HepG2 (cell line): Measurements from ENCODE around the gene EML2. TPM values are rescaled to one million over a fixed set of nuclear protein-coding genes. Genes with fewer than 3 reads are reported as not detected.

Experiments used
- GTF3A ChIP-seq: sonication (generic); formaldehyde crosslinking; conservative IDR thresholded peaks from 2 replicates; pipeline ENCODE4 v1.4.0; 2020; ENCODE audit warnings: mild to moderate bottlenecking, missing genetic modification reagents
- HMG20B ChIP-seq: conservative IDR thresholded peaks from 2 replicates; pipeline ENCODE4 v1.6.1; 2016; ENCODE audit warnings: missing genetic modification reagents, missing compliant biosample characterization
- HNRNPUL1 ChIP-seq: fragments of 200-400 bp; formaldehyde crosslinking; IDR thresholded peaks from 2 replicates; pipeline ENCODE4 v1.6.1; 2017; ENCODE audit warnings: low read depth, mild to moderate bottlenecking, low read length, moderate library complexity
- IRF9 ChIP-seq: sonication (generic); formaldehyde crosslinking; IDR thresholded peaks from 2 replicates; pipeline ENCODE4 v1.8.0; 2022; ENCODE audit warnings: missing genetic modification reagents, mild to moderate bottlenecking, borderline replicate concordance
- IRX3 ChIP-seq: sonication (generic); formaldehyde crosslinking; IDR thresholded peaks from 2 replicates; pipeline ENCODE4 v1.8.1; 2023; ENCODE audit warnings: mild to moderate bottlenecking, low read depth, missing genetic modification reagents, borderline replicate concordance
- KDM1A ChIP-seq: IDR thresholded peaks from 2 replicates; pipeline ENCODE4 v1.6.1; 2016; ENCODE audit warnings: missing compliant biosample characterization
- KDM5A ChIP-seq: fragments of 200-600 bp; sonication (generic); IDR thresholded peaks from 2 replicates; pipeline ENCODE4 v1.7.0; 2018; ENCODE audit warnings: antibody characterized with exemption, mild to moderate bottlenecking, low read length, borderline replicate concordance
- KLF9 ChIP-seq: IDR thresholded peaks from 2 replicates; pipeline ENCODE4 v1.6.1; 2016; ENCODE audit warnings: low read depth
- RARG ChIP-seq: sonication (generic); formaldehyde crosslinking; IDR thresholded peaks from 2 replicates; pipeline ENCODE4 v1.4.0; 2020; ENCODE audit warnings: low read depth, mild to moderate bottlenecking, missing genetic modification reagents
- SNAPC2 ChIP-seq: sonication (generic); formaldehyde crosslinking; IDR thresholded peaks from 2 replicates; pipeline ENCODE4 v1.8.1; 2022; ENCODE audit warnings: mild to moderate bottlenecking, missing genetic modification reagents
- SRSF9 ChIP-seq: fragments of 200-400 bp; formaldehyde crosslinking; IDR thresholded peaks from 2 replicates; pipeline ENCODE4 v1.6.1; 2018; ENCODE audit warnings: borderline replicate concordance, mild to moderate bottlenecking, low read depth, low read length; ENCODE audit not compliant: insufficient read depth, poor library complexity, severe bottlenecking
- ZMAT3 ChIP-seq: sonication (generic); formaldehyde crosslinking; conservative IDR thresholded peaks from 2 replicates; pipeline ENCODE4 v1.7.0; 2021; ENCODE audit warnings: missing genetic modification reagents
- ZNF142 ChIP-seq: sonication (generic); formaldehyde crosslinking; IDR thresholded peaks from 2 replicates; pipeline ENCODE4 v1.4.0; 2020; ENCODE audit warnings: missing genetic modification reagents
- ZNF260 ChIP-seq: sonication (generic); formaldehyde crosslinking; IDR thresholded peaks from 2 replicates; pipeline ENCODE4 v1.4.0; 2020; ENCODE audit warnings: missing genetic modification reagents, low read depth, mild to moderate bottlenecking, borderline replicate concordance
- ZNF317 ChIP-seq: sonication (generic); formaldehyde crosslinking; IDR thresholded peaks from 2 replicates; pipeline ENCODE4 v1.5.0; 2020; ENCODE audit warnings: mild to moderate bottlenecking, missing genetic modification reagents
- ZNF431 ChIP-seq: sonication (generic); formaldehyde crosslinking; IDR thresholded peaks from 2 replicates; pipeline ENCODE4 v1.9.0; 2022; ENCODE audit warnings: missing genetic modification reagents, low read depth, mild to moderate bottlenecking, borderline replicate concordance
- ZNF7 ChIP-seq: IDR thresholded peaks from 2 replicates; pipeline ENCODE4 v1.6.1; 2016; ENCODE audit warnings: missing biosample characterization, missing genetic modification reagents
- polyA plus RNA-seq, 8 experiments: library from polyadenylated mRNA; depleted of rRNA in 3 of 8; stranded (reverse) in 7 of 8; unstranded in 1 of 8; fragments of >200 nt; fragmentation: Illumina TruSeq in 4 of 8; extraction: Trizol in 4 of 8; gene quantifications; 2 replicates each; pipeline versions ENCODE4 v1.2.1 to v1.2.3, GENCODE V29; 2011 to 2016; ENCODE audit warnings: low read depth in 4 of 8, missing spikeins in 1 of 8, mixed read lengths in 1 of 8; ENCODE audit not compliant: insufficient read depth in 1 of 8
- total RNA-seq, 5 experiments: library from RNA; depleted of rRNA; stranded (reverse); fragments of >200 nt; fragmentation: Illumina TruSeq; extraction: Trizol; gene quantifications; 2 replicates each; pipeline ENCODE4 v1.2.3, GENCODE V29; 2016; ENCODE audit warnings: low read depth in 1 of 5
- TF ChIP-seq, protein P1 (sequence below): sonication (generic); formaldehyde crosslinking; IDR thresholded peaks from 2 replicates; pipeline ENCODE4 v1.4.0; 2020; ENCODE audit warnings: missing genetic modification reagents
- TF ChIP-seq, protein P2 (sequence below): IDR thresholded peaks from 2 replicates; pipeline ENCODE4 v1.6.1; 2016; ENCODE audit warnings: low read depth

Gene EML2
- total and polyA plus RNA-seq, 2 of the 13 experiments (the other 11 are each of a cell fraction or from before 2014, with no cell fraction given) = 7.3 to 12.9 TPM

GRCh38 chr19:45641274-45642105 lies 2.3 kb upstream of the EML2 start (continued):
- TF ChIP-seq, protein P1, sequence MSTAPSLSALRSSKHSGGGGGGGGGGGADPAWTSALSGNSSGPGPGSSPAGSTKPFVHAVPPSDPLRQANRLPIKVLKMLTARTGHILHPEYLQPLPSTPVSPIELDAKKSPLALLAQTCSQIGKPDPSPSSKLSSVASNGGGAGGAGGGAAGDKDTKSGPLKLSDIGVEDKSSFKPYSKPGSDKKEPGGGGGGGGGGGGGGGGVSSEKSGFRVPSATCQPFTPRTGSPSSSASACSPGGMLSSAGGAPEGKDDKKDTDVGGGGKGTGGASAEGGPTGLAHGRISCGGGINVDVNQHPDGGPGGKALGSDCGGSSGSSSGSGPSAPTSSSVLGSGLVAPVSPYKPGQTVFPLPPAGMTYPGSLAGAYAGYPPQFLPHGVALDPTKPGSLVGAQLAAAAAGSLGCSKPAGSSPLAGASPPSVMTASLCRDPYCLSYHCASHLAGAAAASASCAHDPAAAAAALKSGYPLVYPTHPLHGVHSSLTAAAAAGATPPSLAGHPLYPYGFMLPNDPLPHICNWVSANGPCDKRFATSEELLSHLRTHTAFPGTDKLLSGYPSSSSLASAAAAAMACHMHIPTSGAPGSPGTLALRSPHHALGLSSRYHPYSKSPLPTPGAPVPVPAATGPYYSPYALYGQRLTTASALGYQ (CRISPR knock-in tag) = no peak
- TF ChIP-seq KDM5A (no peak), SRSF9 (no peak), SNAPC2 (CRISPR knock-in tag) (no peak), KDM1A (no peak), IRF9 (CRISPR knock-in tag) (no peak), ZNF260 (no peak), ZNF317 (no peak), ZMAT3 (CRISPR knock-in tag) (no peak), HMG20B (CRISPR knock-in tag) (no peak), ZNF431 (no peak), ZNF7 (CRISPR knock-in tag) (no peak), IRX3 (no peak), ZNF142 (CRISPR knock-in tag) (no peak), RARG (no peak), HNRNPUL1 (no peak), GTF3A (no peak), KLF9 (CRISPR knock-in tag) (no peak)
- TF ChIP-seq, protein P2, sequence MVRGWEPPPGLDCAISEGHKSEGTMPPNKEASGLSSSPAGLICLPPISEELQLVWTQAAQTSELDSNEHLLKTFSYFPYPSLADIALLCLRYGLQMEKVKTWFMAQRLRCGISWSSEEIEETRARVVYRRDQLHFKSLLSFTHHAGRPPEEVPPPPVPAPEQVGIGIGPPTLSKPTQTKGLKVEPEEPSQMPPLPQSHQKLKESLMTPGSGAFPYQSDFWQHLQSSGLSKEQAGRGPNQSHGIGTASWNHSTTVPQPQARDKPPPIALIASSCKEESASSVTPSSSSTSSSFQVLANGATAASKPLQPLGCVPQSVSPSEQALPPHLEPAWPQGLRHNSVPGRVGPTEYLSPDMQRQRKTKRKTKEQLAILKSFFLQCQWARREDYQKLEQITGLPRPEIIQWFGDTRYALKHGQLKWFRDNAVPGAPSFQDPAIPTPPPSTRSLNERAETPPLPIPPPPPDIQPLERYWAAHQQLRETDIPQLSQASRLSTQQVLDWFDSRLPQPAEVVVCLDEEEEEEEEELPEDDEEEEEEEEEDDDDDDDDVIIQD (CRISPR knock-in tag) = 0 out of 2 replicates have a peak, but pooled peaks have one; percentile 27
